OCI-LY3 (cell line): ENCODE measurements around the gene PDZK1IP1.

ENCODE experiments used
- H2AFZ ChIP-seq: fragments of 200-600, 300-600 bp; shearing (Covaris generic); 2 replicates; pipeline ENCODE4 v1.6.0; 2014; ENCODE audit warnings: antibody characterized with exemption, low read depth, low read length
- H3K27ac ChIP-seq: fragments of 200-600, 300-600 bp; sonication (generic); 2 replicates; pipeline ENCODE4 v1.5.1; 2014; ENCODE audit warnings: mild to moderate bottlenecking, low read length, moderate library complexity, mixed read lengths
- H3K27me3 ChIP-seq: fragments of 200-600, 300-600 bp; sonication (generic); 2 replicates; pipeline ENCODE4 v1.6.1; 2014; ENCODE audit warnings: low read depth, low read length, mixed read lengths
- H3K36me3 ChIP-seq: fragments of 200-600, 300-600 bp; sonication (generic); replicated peaks from 2 replicates; pipeline ENCODE3; 2014; ENCODE audit warnings: low read depth, low read length, mixed read lengths
- H3K4me1 ChIP-seq: fragments of 300-600, 200-600 bp; sonication (generic); 2 replicates; pipeline ENCODE4 v1.6.1; 2014; ENCODE audit warnings: low read length, mixed read lengths
- H3K4me2 ChIP-seq: fragments of 200-600, 300-600 bp; sonication (generic); 2 replicates; pipeline ENCODE4 v1.6.1; 2014; ENCODE audit warnings: low read length, mixed read lengths
- H3K4me3 ChIP-seq: fragments of 300-600, 200-600 bp; sonication (generic); 2 replicates; pipeline ENCODE4 v1.5.1; 2014; ENCODE audit warnings: antibody characterized with exemption, mild to moderate bottlenecking, low read length, moderate library complexity
- H3K79me2 ChIP-seq: fragments of 300-600, 200-600 bp; shearing (Covaris generic); 2 replicates; pipeline ENCODE4 v1.6.1; 2014; ENCODE audit warnings: mild to moderate bottlenecking, low read length, mixed read lengths
- H3K9ac ChIP-seq: fragments of 300-600, 200-600 bp; shearing (Covaris generic); 2 replicates; pipeline ENCODE4 v1.6.0; 2014; ENCODE audit warnings: mild to moderate bottlenecking, low read length, moderate library complexity
- H3K9me3 ChIP-seq: fragments of 200-600, 300-600 bp; shearing (Covaris generic); 2 replicates; pipeline ENCODE4 v1.6.1; 2014; ENCODE audit warnings: low read length, mixed read lengths; ENCODE audit not compliant: insufficient read depth
- H4K20me1 ChIP-seq: fragments of 200-600, 300-600 bp; sonication (generic); 2 replicates; pipeline ENCODE4 v1.6.1; 2016; ENCODE audit warnings: low read length, mixed read lengths; ENCODE audit not compliant: insufficient read depth
- EZH2phosphoT487 ChIP-seq: fragments of 200-600 bp; shearing (Covaris generic); IDR thresholded peaks from 2 replicates; pipeline ENCODE4 v1.6.1; 2018; ENCODE audit warnings: antibody characterized with exemption, mixed run types, low read depth
- TF ChIP-seq, protein P1 (sequence below): fragments of 200-600, 300-600 bp; sonication (generic); IDR thresholded peaks from 2 replicates; pipeline ENCODE4 v1.5.1; 2014; ENCODE audit warnings: antibody characterized with exemption, low read length, low read depth

The PDZK1IP1 gene

DNA sequence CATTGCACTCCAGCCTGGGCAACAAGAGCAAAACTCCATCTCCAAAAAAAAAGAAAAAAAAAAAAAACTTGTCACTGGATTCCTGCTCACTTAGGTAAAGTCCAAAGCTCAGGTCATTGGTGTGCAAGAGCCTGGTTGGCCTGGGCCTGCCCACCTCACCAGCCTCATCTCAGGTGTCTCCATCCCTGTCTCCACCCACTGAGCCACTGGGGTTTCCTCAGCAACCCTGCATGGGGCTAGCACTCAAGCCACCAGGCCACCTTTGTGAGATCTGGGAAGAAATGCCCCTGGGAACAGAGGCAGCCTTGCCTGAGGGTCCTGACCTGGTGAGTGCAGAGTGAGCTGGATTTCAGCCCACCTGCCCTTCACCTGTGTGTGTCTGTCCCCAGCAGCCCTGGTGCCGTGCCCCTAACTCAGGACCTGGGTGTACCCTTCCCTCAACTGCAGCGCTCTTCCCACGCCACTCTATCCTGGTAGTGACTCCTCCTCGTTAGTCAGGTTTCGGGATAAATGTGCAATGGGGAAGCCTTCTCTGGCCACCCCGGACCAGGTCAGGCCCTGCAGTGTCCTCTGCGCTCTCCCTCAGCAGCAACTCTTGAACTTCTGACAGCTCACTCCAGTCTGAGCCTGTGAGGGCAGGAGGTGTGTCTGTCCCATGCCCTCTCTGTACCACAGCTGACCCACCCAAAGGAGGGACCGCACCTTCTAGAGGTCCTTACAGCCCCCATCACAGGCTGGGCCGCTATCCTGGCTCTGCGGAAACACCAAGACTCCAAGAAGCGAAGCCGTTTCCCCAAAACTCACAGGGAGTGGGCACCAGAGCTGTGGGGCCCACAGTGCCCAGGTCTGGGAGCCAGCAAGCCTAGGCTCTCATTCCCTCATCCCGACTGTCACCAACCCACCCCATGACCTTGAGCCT, 3.3 kb downstream of the PDZK1IP1 start:
- H3K9me3 ChIP-seq: no peaks in the 10 kb centered on the region
- H3K79me2 ChIP-seq: no peaks in the 10 kb centered on the region
- H3K4me1 ChIP-seq: no peaks in the 10 kb centered on the region

DNA sequence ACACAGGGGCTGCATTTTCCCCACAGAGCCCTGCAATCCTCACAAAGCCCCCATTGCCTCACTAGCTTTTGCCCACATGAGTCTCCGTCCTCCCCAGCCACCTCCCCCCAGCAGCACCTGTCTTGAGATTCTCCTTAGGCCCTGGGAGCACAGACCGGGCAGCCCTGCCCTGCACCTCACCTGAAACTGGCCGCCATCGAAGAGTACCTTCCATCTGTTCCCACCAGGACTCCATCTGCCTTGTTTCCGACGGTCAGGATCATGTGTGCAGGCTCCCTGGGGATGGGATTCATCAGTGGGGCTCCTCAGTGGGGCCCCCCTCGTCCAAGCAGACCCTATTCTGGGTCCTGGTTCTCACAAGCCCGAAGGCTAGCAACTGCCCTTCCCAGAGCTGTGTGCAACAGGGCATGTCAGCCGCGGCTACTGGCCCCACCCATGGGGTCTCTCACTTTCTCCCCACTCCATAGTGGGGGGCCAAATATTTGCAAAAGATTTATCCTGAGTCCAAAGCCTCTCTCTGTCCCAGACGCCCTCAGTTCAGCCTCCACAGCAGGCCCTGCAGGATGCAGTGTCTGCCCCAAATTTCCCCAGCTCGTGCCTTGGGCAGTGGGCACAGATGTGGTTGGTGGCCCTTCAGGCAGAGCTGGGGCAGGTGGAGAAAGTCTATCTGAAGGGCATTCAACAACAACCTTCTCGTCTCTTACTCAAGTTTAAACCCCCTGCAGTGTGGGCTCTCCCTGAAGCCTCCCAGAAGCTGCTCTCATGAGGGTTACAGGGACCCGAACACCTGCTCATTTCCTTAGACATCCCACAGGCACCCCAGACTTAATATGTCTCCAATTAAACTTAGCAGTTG, 4.8 kb downstream of the PDZK1IP1 start:
- Histone ChIP-seq H3K36me3 (no peaks in the 10 kb centered on the region), H3K27me3 (peaks cover 4% of the 10 kb centered on the region), H2AFZ (no peak overlapping the region)

More for the DNA sequence above, 3.3 kb downstream of the PDZK1IP1 start:
- no peak overlapping the region for H3K4me3 ChIP-seq
- H3K9ac ChIP-seq: no peak overlapping the region
- H3K36me3 ChIP-seq: no peaks in the 10 kb centered on the region
- TF ChIP-seq EZH2phosphoT487: no peak
- H2AFZ ChIP-seq: no peak overlapping the region
- no peaks in the 10 kb centered on the region for H3K27me3 ChIP-seq
- no peaks in the 10 kb centered on the region for H4K20me1 ChIP-seq
- H3K27ac ChIP-seq: no peak overlapping the region
- H3K4me2 ChIP-seq: no peak overlapping the region

DNA sequence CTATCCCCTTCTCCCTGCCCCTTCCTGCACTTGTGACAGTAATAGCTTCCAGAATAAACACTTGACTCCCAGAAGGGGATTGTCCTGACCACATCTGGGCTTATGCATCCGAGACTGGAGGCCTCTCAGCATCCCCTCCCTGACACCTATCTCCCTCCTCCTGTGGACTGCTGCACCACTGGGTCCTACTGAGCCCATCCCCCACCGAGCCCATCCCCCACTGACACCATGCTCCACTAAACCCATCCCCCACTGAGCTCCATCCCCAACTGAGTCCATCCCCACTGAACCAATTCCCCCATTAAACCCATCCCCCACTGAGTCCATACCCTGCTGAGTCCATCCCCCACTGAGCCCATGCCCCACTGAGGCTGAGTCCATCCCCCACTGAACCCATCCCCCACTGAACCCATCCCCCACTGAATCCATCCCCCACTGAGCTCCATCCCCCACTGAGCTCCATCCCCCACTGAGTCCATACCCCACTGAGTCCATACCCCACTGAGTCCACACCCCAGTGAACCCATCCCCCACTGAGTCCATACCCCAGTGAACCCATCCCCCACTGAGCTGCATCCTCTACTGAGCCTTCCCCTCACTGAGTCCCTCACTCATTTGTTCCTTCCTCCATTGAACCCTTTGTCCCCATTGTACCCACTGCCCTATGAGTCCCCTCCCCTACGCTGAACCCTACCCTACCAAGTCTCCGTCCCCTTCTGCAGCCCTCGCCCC, 5.6 kb downstream of the PDZK1IP1 start:
- H3K79me2 ChIP-seq: no peaks in the 10 kb centered on the region
- no peaks in the 10 kb centered on the region for H3K4me1 ChIP-seq
- peaks cover 6% of the 10 kb centered on the region for H3K27me3 ChIP-seq
- no peaks in the 10 kb centered on the region for H3K36me3 ChIP-seq
- H3K9me3 ChIP-seq: no peaks in the 10 kb centered on the region
- H3K4me2 ChIP-seq: no peak overlapping the region
- no peak for TF ChIP-seq EZH2phosphoT487
- TF ChIP-seq, protein P1, sequence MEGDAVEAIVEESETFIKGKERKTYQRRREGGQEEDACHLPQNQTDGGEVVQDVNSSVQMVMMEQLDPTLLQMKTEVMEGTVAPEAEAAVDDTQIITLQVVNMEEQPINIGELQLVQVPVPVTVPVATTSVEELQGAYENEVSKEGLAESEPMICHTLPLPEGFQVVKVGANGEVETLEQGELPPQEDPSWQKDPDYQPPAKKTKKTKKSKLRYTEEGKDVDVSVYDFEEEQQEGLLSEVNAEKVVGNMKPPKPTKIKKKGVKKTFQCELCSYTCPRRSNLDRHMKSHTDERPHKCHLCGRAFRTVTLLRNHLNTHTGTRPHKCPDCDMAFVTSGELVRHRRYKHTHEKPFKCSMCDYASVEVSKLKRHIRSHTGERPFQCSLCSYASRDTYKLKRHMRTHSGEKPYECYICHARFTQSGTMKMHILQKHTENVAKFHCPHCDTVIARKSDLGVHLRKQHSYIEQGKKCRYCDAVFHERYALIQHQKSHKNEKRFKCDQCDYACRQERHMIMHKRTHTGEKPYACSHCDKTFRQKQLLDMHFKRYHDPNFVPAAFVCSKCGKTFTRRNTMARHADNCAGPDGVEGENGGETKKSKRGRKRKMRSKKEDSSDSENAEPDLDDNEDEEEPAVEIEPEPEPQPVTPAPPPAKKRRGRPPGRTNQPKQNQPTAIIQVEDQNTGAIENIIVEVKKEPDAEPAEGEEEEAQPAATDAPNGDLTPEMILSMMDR: no peak
- no peaks in the 10 kb centered on the region for H4K20me1 ChIP-seq
- no peak overlapping the region for H2AFZ ChIP-seq
- no peak overlapping the region for H3K27ac ChIP-seq
- no peak overlapping the region for H3K4me3 ChIP-seq
- no peak overlapping the region for H3K9ac ChIP-seq

More for the DNA sequence above, 4.8 kb downstream of the PDZK1IP1 start:
- Histone ChIP-seq H3K4me1 (no peaks in the 10 kb centered on the region), H3K27ac (no peak overlapping the region), H3K9me3 (no peaks in the 10 kb centered on the region), H3K9ac (no peak overlapping the region), H3K4me2 (no peak overlapping the region), H4K20me1 (no peaks in the 10 kb centered on the region), H3K4me3 (no peak overlapping the region), H3K79me2 (no peaks in the 10 kb centered on the region)
- TF ChIP-seq EZH2phosphoT487: no peak
- TF ChIP-seq, protein P1: no peak

DNA sequence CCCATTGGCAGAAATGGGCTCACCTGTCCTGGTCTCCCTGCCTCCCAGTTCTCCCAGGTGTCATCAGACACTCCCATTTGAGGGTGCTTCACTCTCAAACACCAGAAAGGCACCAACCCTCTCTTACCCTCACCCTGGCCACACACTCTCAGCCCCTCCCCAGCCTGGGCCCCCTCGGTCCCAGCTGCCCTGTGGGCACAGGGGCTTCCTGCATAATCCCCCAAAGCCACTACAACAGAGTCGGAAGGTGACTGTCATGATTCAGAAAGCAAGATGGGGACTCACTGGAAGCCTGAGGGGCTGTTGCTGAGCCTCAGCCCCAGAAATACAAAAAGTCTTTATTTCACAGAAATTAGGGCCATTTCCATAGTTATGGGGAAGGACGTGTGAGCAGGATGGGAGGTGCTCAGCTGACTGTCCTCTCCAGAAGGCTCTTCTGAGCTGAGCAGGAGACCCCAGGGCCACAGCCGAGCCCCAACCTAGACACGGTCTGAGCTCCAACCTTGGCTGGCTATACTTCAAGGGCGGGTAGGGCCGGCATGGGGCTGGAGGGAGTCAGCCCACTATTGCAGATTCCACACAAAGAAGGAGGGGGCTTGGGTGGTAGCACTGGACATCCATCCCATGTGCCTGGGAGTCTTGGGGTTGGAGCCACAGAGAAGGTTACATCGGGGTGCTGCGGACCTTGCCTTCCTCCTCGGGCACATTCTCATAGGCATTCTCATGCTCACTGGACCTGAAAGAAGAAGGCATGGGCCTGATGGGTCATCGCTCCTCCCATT, 6.3 kb downstream of the PDZK1IP1 start:
- no peaks in the 10 kb centered on the region for H3K36me3 ChIP-seq
- peaks cover 3% of the 10 kb centered on the region; the same call in 1 of the 2 replicates for H3K4me1 ChIP-seq
- no peak overlapping the region for H3K4me2 ChIP-seq
- peaks cover 6% of the 10 kb centered on the region for H3K27me3 ChIP-seq
- no peak for TF ChIP-seq EZH2phosphoT487
- TF ChIP-seq, protein P1: no peak
- H4K20me1 ChIP-seq: no peaks in the 10 kb centered on the region
- H3K79me2 ChIP-seq: no peaks in the 10 kb centered on the region
- no peaks in the 10 kb centered on the region for H3K9me3 ChIP-seq
- H3K27ac ChIP-seq: no peak overlapping the region
- H3K4me3 ChIP-seq: no peak overlapping the region
- no peak overlapping the region for H2AFZ ChIP-seq
- no peak overlapping the region for H3K9ac ChIP-seq
